GM12873 (cell line): Measurements from ENCODE around the gene CCM2L.

ENCODE experiments used
- CTCF ChIP-seq: IDR thresholded peaks from 2 replicates; pipeline ENCODE4 v1.5.1; 2012; ENCODE audit warnings: low read depth, mild to moderate bottlenecking, moderate library complexity, low read length, control low read depth; ENCODE audit not compliant: insufficient read depth; ENCODE audit errors: missing control alignments

CCM2L gene

DNA sequence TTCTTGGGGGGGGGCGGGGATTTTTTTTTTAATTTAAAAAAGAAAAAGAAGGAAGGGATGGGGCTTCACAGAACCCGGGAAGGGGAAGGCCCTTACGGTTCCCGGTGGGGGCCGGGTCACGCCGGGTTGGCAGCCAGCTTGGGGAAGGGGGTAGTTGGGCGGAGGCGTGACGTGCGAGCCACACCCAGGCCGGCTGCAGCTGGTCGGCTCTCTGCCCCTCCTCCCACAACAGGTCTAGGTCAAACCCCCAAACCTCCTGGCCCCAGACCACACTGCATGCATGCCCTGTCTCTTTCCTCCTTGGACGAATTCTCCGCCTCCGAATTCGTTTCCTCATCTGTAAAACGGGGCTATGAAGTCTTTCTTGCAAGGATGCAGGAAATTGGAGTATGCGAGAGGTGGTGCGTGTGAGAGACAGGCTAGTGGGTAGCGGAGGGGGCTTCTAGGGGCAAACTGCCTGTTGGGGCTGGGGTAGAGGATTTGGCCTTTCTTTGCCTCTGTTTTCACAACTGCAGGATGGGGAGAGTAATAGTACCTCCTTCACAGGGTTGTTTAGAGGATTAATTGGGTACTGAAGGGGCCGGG, 42.6 kb downstream of the CCM2L start:
- TF ChIP-seq CTCF = no peak

DNA sequence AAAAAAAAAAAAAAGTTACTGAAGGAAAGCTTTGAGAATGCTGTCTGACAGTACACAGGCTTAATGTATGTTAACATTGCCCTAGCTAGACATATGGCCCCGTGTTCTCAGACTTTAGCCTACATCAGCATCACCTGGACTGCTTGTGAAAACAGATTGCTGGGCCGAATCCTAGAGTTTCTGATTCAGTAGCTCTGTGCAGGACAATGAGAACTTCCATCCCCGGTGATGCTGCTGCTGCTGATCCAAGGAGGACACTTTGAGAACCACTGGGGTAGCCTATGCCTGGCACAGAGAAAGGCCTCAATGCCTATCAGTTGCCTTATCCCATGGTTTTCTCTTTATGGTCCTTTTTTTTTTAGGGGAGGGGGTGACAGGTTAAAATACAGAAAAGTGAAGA, 43.4 kb downstream of the CCM2L start:
- TF ChIP-seq CTCF = no peak

- no peak for TF ChIP-seq CTCF
These were observed 46.7 kb downstream of the CCM2L start for GRCh38 chr20:32056708-32057483.

DNA sequence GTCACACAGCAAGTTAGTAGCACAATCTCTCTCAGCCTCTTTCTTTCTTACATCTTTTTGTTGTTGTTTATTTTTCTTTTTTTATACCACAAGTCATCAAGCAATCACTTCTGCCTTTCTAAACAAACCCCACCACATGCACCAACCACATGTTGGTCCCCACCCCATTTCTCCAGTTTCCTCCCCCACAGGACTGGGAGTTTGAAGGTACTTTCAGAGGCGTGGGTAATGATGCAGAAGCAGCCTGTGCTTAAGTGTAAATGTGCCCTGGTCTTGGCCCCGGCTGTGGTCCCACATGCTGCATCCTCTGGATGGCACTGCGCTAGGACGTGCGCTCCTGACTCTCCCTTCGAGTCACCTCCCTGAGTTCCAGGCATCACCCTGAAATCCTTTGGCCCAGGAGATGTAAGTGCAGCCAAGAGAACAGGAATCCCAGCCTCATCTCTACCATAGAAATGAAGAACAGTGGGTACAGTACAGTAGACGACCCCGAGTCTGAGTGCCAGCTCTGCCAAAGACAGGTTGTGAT, 47.5 kb downstream of the CCM2L start:
- no peak for TF ChIP-seq CTCF

- TF ChIP-seq CTCF = no peak
These were observed 49.0 kb downstream of the CCM2L start for GRCh38 chr20:32059189-32059588.

DNA sequence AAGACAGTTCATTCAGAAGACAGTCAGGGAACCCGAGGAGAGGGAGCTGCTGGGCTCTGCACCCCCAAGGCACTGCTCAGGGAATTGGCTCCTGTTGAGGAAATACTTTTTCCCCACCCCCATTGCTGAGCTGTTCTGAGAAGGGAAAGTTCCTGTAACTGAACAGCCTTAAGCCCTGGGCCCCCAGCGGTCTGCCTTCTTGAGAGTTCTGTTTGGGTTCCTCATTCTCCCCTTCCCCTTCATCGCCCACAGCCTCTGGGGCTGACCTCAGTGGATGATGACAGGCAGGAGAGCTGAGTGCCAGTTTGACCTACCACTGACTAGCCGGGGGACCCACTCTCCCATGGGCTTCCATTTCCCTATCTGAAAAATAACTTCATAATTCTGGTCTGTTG, 52.5 kb downstream of the CCM2L start:
- no peak for TF ChIP-seq CTCF

- TF ChIP-seq CTCF = no peak
These were observed 53.5 kb downstream of the CCM2L start for GRCh38 chr20:32063695-32064094.
